Measurements from ENCODE around the gene ZBTB1. TPM values are rescaled to one million over a fixed set of nuclear protein-coding genes. Genes with fewer than 3 reads are reported as not detected.
"Not testable (repeated sequence)": the region's sequence is repeated elsewhere in the genome, so short reads cannot be mapped to it uniquely, and the experiment has no call there.

ZBTB1 gene
- total and polyA plus RNA-seq, 12 donors: 15.1 to 38.1 (median 28.2) TPM

DNA sequence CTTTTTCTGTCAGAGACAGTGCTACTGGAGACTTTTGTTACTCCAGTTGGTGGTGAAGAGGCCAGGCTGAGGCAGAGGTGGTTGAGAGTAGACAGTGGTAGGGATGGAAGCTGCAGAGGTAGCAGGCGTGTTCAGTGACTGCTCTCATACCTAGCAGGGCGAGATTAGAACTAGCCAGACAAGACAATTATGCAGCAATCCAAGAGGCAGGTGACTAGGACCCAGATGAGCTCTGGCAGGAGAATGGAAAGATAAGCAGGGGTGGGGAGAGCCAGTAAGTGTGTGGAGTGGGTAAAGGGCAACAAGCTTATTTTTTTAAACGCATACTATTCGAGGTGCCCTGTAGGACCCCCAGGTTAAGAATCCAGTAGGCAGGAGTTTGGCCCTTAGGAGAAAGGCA, 50.0 kb downstream of the ZBTB1 start:
- intact Hi-C loops (cut with DNase I): no loop called here
- Histone ChIP-seq H3K4me1 (replicated peaks in 1 of 2) (peaks cover 6 to 7% of the 10 kb centered on the region in 2 donors), H3K9me3 (replicated peaks in 1 of 3) (no peaks in the 10 kb centered on the region), H3K36me3 (replicated peaks in 1 of 2) (no peaks in the 10 kb centered on the region), H3K27me3 (peaks cover 8% of the 10 kb centered on the region), H3K27ac (no peak overlapping the region), H3K4me3 (no peak overlapping the region)
- TF ChIP-seq, protein P1, sequence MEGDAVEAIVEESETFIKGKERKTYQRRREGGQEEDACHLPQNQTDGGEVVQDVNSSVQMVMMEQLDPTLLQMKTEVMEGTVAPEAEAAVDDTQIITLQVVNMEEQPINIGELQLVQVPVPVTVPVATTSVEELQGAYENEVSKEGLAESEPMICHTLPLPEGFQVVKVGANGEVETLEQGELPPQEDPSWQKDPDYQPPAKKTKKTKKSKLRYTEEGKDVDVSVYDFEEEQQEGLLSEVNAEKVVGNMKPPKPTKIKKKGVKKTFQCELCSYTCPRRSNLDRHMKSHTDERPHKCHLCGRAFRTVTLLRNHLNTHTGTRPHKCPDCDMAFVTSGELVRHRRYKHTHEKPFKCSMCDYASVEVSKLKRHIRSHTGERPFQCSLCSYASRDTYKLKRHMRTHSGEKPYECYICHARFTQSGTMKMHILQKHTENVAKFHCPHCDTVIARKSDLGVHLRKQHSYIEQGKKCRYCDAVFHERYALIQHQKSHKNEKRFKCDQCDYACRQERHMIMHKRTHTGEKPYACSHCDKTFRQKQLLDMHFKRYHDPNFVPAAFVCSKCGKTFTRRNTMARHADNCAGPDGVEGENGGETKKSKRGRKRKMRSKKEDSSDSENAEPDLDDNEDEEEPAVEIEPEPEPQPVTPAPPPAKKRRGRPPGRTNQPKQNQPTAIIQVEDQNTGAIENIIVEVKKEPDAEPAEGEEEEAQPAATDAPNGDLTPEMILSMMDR (IDR thresholded peaks at IDR 0.05): no peak
- no peak for TF ChIP-seq POLR2A (IDR thresholded peaks at IDR 0.05)
- 66 to 78% (median 72%) methylated on average over 4 of the region's 4 CpGs for WGBS, 4 donors
- DNase-seq: no peak

DNA sequence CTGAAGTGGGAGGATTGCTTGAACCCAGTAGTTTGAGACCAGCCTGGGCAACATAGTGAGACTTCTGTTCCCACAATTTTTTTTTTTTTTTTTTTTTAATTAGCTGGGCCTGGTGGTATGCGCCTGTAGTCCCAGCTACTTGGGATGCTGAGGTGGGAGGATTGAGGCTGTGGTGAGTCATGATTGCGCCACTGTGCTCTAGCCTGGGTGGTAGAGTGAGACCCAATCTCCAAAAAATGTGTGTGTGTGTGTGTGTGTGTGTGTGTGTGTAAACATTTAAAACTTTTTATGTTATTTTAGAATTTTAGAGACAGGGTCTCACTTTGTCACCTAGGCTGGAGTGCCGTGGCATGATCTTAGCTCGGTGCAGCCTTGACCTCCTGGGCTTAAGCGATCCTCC, 52.0 kb downstream of the ZBTB1 start:
- Histone ChIP-seq H3K9me3 (replicated peaks in 1 of 3) (no peaks in the 10 kb centered on the region), H3K4me3 (no peak overlapping the region), H3K27me3 (no peaks in the 10 kb centered on the region), H3K36me3 (replicated peaks in 1 of 2) (no peaks in the 10 kb centered on the region), H3K27ac (no peak overlapping the region), H3K4me1 (replicated peaks in 1 of 2) (no peaks in the 10 kb centered on the region)
- 88 to 98% (median 94%) methylated on average over 5 of the region's 5 CpGs for WGBS, 4 donors
- TF ChIP-seq POLR2A (IDR thresholded peaks at IDR 0.05): no peak
- TF ChIP-seq, protein P1 (IDR thresholded peaks at IDR 0.05): no peak
- intact Hi-C loops (cut with DNase I): no loop called here
- DNase-seq: no peak

DNA sequence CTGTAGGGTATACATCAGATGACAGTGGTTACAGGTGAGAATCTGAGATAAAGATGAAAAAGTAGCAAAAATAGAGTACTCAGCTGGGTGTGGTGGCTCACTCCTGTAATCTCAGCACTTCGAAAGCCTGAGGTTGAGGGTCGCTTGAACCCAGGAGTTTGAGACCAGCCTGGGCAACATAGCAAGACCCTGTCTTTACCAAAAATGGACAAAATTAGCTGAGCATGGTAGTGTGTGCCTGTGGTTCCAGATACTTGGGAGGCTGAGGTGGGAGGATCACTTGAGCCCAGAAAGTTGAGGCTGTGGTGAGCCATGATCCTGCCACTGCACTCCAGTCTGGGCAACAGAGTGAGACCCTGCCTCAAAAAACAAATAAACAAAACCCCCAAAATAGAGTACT, 53.6 kb downstream of the ZBTB1 start:
- H3K4me1 ChIP-seq (replicated peaks in 1 of 2); H3K36me3 ChIP-seq (replicated peaks in 1 of 2); H3K9me3 ChIP-seq (replicated peaks in 1 of 3); H3K27ac ChIP-seq; H3K27me3 ChIP-seq; DNase-seq; H3K4me3 ChIP-seq; intact Hi-C loops (cut with DNase I): not testable (repeated sequence)
- WGBS, 4 donors: 78 to 97% (median 94%) methylated on average over 2 of the region's 2 CpGs

DNA sequence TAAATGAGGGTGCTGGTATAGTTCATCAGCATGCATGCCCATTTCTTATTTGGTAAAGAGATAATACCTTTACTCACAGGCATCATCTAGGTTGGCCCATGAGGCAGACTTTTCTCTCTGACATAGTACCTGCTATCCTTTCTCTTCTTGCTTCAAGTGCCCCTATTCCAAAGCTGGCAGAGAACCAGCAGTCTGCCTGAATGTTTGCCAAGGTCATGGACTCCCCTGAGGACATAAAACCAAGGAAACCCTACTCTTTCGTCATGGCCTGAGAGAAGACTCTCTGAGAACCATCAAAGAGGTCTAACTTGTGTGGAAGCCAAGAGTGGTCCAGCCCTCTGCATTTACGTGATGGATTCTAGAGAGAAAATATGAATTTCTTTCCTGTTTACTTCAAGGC, 57.1 kb downstream of the ZBTB1 start:
- Histone ChIP-seq H3K27ac (no peak overlapping the region), H3K27me3 (no peaks in the 10 kb centered on the region), H3K4me3 (no peak overlapping the region), H3K36me3 (replicated peaks in 1 of 2) (no peaks in the 10 kb centered on the region), H3K4me1 (replicated peaks in 1 of 2) (peaks cover 0 to 1% of the 10 kb centered on the region in 2 donors), H3K9me3 (replicated peaks in 1 of 3) (no peaks in the 10 kb centered on the region)
- 41 to 60% (median 48%) methylated on average over 2 of the region's 2 CpGs for WGBS, 4 donors
- no peak for DNase-seq
- TF ChIP-seq POLR2A (IDR thresholded peaks at IDR 0.05): no peak
- TF ChIP-seq, protein P1 (IDR thresholded peaks at IDR 0.05): no peak
- intact Hi-C loops (cut with DNase I): no loop called here

DNA sequence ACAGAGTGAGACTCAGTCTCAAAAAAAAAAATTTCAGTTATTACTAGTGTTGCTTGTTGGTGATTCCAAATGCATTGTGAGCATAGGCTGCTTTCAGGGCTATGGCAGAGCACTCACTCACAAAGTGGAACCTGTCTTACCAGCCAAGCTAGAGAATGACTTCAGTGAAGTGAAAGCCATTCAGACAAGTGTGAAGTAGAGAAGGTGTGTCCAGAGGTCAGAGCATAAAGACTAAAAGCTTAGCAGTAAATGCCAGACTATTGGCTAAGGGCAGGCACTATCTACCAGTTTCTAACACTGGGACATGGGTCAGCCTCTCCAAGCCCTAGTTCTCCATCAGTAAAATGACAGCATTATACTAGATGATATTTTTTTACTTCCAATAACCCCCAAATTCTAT, 57.9 kb downstream of the ZBTB1 start:
- DNase-seq: no peak
- H3K27me3 ChIP-seq: no peaks in the 10 kb centered on the region
- peaks cover 0 to 7% of the 10 kb centered on the region in 2 donors for H3K4me1 ChIP-seq (replicated peaks in 1 of 2)
- no peak overlapping the region for H3K27ac ChIP-seq
- H3K36me3 ChIP-seq (replicated peaks in 1 of 2): no peaks in the 10 kb centered on the region
- intact Hi-C loops (cut with DNase I): no loop called here
- H3K4me3 ChIP-seq: no peak overlapping the region
- H3K9me3 ChIP-seq (replicated peaks in 1 of 3): no peaks in the 10 kb centered on the region
- TF ChIP-seq POLR2A (IDR thresholded peaks at IDR 0.05): no peak
- TF ChIP-seq, protein P1 (IDR thresholded peaks at IDR 0.05): no peak

Measured in adrenal gland (tissue), 12 donors.